ENCODE data around the gene HSPB7.

GRCh38 chr1:15969321-15969880, 48.4 kb downstream of the HSPB7 start:
- TF ChIP-seq CTCF (IDR thresholded peaks at IDR 0.05; ENCODE audit: extremely low read depth in 1 of 2, insufficient read depth in 1 of 2, low read depth in 1 of 2, low read length in 2 of 2) (no peak), EZH2 (IDR thresholded peaks at IDR 0.05; ENCODE audit: borderline replicate concordance, low read depth, low read length, severe bottlenecking) (no peak), MYC (IDR thresholded peaks at IDR 0.05; ENCODE audit: low read depth, low read length) (no peak), FOS (IDR thresholded peaks at IDR 0.05; ENCODE audit: borderline replicate concordance, insufficient read depth, low read length) (no peak), MAX (IDR thresholded peaks at IDR 0.05; ENCODE audit: insufficient read depth, insufficient read length) (no peak), POLR2AphosphoS5 (IDR thresholded peaks at IDR 0.05; ENCODE audit: insufficient read depth, low read depth, low read length) (no peak), POLR2A (IDR thresholded peaks at IDR 0.05; ENCODE audit: low read depth, low read length) (no peak), GATA2 (IDR thresholded peaks at IDR 0.05; ENCODE audit: insufficient read depth, insufficient read length, low read depth, low read length) (no peak), JUN (IDR thresholded peaks at IDR 0.05; ENCODE audit: borderline replicate concordance, insufficient read depth, insufficient read length, low read depth) (no peak)

Measured in endothelial cell of umbilical vein (primary cell).